DOHH2 (cell line): ENCODE measurements around the gene MFAP4.
A peak's percentile ranks its signal among the peaks of the same experiment; 100 is the strongest.

Source experiments
- H3F3A ChIP-seq: fragments of 200-600 bp; sonication (generic), shearing (Covaris generic); 2 replicates; pipeline ENCODE4 v1.6.0; 2016; ENCODE audit warnings: antibody characterized with exemption, mild to moderate bottlenecking; ENCODE audit not compliant: control insufficient read depth, insufficient read depth
- H3K27ac ChIP-seq: fragments of 200-600 bp; sonication (generic); 2 replicates; pipeline ENCODE4 v1.5.1; 2014; ENCODE audit warnings: low read depth, mild to moderate bottlenecking, low read length, moderate library complexity
- H3K27me3 ChIP-seq: fragments of 200-600 bp; sonication (generic); 2 replicates; pipeline ENCODE4 v1.6.1; 2014; ENCODE audit warnings: mild to moderate bottlenecking, low read length, mixed read lengths; ENCODE audit not compliant: control insufficient read depth
- H3K36me3 ChIP-seq: fragments of 200-600 bp; sonication (generic); 2 replicates; pipeline ENCODE4 v1.6.1; 2014; ENCODE audit warnings: mild to moderate bottlenecking, low read length, moderate library complexity, mixed read lengths; ENCODE audit not compliant: control insufficient read depth
- H3K4me1 ChIP-seq: fragments of 200-600 bp; sonication (generic); 2 replicates; pipeline ENCODE4 v1.6.1; 2014; ENCODE audit warnings: mild to moderate bottlenecking, low read length, mixed read lengths; ENCODE audit not compliant: control insufficient read depth
- H3K4me2 ChIP-seq: fragments of 200-600 bp; sonication (generic); 2 replicates; pipeline ENCODE4 v1.6.0; 2014; ENCODE audit warnings: mild to moderate bottlenecking, low read length, moderate library complexity
- H3K4me3 ChIP-seq: fragments of 200-600 bp; sonication (generic); 2 replicates; pipeline ENCODE4 v1.5.1; 2014; ENCODE audit warnings: mild to moderate bottlenecking, low read length, mixed read lengths
- H3K79me2 ChIP-seq: fragments of 200-600 bp; sonication (generic); 2 replicates; pipeline ENCODE4 v1.6.1; 2014; ENCODE audit warnings: mild to moderate bottlenecking, low read length, mixed read lengths; ENCODE audit not compliant: control insufficient read depth
- H3K9me2 ChIP-seq: fragments of 200-600 bp; sonication (generic); replicated peaks from 2 replicates; pipeline ENCODE4 v1.6.1; 2014; ENCODE audit warnings: mild to moderate bottlenecking, low read length, mixed read lengths; ENCODE audit not compliant: control insufficient read depth
- H3K9me3 ChIP-seq: fragments of 200-600 bp; sonication (generic); 2 replicates; pipeline ENCODE4 v1.6.1; 2014; ENCODE audit warnings: antibody characterized with exemption, low read length, mixed read lengths; ENCODE audit not compliant: control insufficient read depth, insufficient read depth
- H4K20me1 ChIP-seq: fragments of 200-600 bp; sonication (generic); 2 replicates; pipeline ENCODE4 v1.6.0; 2014; ENCODE audit warnings: low read depth, mild to moderate bottlenecking, antibody characterized with exemption, low read length, moderate library complexity; ENCODE audit not compliant: control insufficient read depth, insufficient read depth
- EZH2phosphoT487 ChIP-seq: fragments of 200-600 bp; sonication (generic); IDR thresholded peaks from 2 replicates; pipeline ENCODE4 v1.6.1; 2017; ENCODE audit warnings: borderline replicate concordance, mild to moderate bottlenecking, antibody characterized with exemption, low read length, moderate library complexity, mixed read lengths
- TF ChIP-seq, protein P1 (sequence below): fragments of 200-600 bp; sonication (generic); IDR thresholded peaks from one replicate; pipeline ENCODE4 v1.5.1; 2014; ENCODE audit warnings: antibody characterized with exemption, mild to moderate bottlenecking, low read depth, low read length; ENCODE audit not compliant: poor library complexity, severe bottlenecking

Gene MFAP4

DNA sequence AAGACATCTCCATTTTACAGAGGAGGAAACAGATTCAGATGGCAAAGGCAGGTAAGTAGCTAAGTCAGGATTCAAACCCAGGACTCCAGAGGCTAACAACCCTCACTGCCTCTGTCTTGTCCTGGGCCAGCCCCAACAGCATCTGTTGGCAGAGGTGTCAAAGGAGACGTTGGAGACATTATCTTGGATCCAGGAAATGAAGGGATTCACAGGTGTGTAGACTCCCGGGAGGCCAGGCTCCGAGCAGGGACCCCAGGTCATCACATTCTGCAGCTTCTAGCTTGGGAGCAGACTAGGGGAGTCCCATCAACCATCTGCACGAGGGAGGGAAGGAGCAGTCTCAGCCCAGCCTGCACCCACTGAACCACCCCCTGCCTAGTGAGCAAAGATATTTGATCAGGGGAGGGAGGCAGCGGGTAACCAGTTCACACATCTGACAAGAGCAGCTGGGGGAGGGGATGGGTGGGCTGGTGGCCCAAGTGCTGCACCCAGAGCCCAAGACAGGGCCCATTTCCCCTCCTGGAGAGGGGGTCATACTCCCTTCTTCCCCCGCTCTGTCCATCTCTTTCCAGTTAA, 23.4 kb downstream of the MFAP4 start:
- H3K36me3 ChIP-seq: no peaks in the 10 kb centered on the region
- H3K4me1 ChIP-seq: peaks cover 13% of the 10 kb centered on the region
- TF ChIP-seq EZH2phosphoT487: no peak
- TF ChIP-seq, protein P1, sequence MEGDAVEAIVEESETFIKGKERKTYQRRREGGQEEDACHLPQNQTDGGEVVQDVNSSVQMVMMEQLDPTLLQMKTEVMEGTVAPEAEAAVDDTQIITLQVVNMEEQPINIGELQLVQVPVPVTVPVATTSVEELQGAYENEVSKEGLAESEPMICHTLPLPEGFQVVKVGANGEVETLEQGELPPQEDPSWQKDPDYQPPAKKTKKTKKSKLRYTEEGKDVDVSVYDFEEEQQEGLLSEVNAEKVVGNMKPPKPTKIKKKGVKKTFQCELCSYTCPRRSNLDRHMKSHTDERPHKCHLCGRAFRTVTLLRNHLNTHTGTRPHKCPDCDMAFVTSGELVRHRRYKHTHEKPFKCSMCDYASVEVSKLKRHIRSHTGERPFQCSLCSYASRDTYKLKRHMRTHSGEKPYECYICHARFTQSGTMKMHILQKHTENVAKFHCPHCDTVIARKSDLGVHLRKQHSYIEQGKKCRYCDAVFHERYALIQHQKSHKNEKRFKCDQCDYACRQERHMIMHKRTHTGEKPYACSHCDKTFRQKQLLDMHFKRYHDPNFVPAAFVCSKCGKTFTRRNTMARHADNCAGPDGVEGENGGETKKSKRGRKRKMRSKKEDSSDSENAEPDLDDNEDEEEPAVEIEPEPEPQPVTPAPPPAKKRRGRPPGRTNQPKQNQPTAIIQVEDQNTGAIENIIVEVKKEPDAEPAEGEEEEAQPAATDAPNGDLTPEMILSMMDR: no peak
- no peak overlapping the region for H3K27ac ChIP-seq
- H3K79me2 ChIP-seq: no peaks in the 10 kb centered on the region
- peak overlapping the region; percentile 71 for H3K4me2 ChIP-seq
- no peaks in the 10 kb centered on the region for H3K9me2 ChIP-seq
- H3F3A ChIP-seq: no peaks in the 10 kb centered on the region
- H3K4me3 ChIP-seq: no peak overlapping the region
- peaks cover 12% of the 10 kb centered on the region for H3K27me3 ChIP-seq
- no peaks in the 10 kb centered on the region for H3K9me3 ChIP-seq
- no peaks in the 10 kb centered on the region for H4K20me1 ChIP-seq

DNA sequence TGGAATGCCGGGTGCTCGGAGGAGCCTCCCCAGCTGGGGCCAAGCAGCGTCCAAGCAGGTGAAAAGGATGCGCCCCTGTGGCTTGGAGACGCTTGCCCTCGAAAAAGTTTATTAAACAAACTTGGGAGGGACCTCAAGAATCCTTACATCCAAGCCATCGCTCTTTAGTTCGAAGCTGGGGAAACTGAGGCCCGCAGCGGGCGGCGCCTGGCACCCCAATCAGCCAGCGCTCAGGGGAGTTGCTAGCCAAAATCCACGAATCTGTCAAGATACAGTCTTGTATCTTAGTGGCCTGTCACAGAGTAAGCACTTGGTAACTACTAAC, 23.9 kb downstream of the MFAP4 start:
- Histone ChIP-seq H3K4me2 (peak overlapping the region; percentile 71), H3K4me1 (peaks cover 13% of the 10 kb centered on the region), H3K79me2 (no peaks in the 10 kb centered on the region), H3K9me2 (no peaks in the 10 kb centered on the region), H3K9me3 (no peaks in the 10 kb centered on the region), H3F3A (no peaks in the 10 kb centered on the region), H3K27ac (no peak overlapping the region), H4K20me1 (no peaks in the 10 kb centered on the region), H3K4me3 (peak overlapping the region; percentile 89), H3K36me3 (no peaks in the 10 kb centered on the region), H3K27me3 (peaks cover 12% of the 10 kb centered on the region)
- TF ChIP-seq, protein P1: peak; percentile 42
- TF ChIP-seq EZH2phosphoT487: no peak

DNA sequence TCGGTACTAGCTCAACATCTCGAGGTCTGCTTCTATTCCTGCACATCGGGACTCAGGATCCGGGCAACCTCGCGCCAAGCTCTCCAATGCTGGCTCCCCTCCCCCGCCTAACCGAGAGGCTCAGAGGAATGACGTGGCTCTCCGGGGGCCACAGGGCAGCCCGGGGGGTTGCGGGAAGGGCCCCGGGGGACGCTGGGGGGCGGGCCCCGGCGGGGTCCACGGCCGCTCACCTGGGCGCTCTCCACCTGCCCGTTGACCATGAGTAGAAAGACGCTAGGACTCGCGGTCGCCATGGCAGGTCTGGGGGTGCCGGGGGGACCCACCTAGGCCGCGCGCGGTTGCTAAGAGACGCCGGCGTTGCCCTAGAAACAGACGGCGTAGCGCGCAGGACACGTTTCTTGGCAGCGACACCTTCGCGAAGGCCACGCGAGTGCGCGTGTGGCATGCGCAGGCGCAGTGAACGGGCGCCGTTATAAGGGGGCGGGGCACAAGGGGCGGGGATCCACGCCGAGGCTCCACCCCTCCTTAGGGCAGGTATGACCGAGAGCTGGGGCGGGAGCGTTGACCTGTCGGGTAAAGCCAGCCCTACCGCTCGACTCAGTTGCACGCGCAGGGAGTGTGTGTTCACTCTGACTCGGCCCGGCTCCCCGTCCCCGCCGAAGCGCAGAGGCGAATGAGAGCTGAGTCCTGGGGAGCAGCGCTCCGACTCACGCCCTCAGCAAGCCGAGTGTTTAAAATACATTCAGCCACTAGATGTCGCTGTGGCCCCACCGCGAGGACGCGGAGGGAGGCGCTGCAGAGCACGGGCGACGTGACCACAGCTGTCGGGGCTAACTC, 24.5 kb downstream of the MFAP4 start, which contains the start of gene B9D1:
Gene B9D1 (minus strand): TSS at position 447 of the 837 bp plus-strand sequence. CDS start 154 bp downstream, at position 293.
- Histone ChIP-seq H3K79me2 (no peaks in the 10 kb centered on the region), H3K4me3 (peak within 1 kb of the TSS; percentile 89), H3K36me3 (no peaks in the 10 kb centered on the region), H3F3A (no peaks in the 10 kb centered on the region), H3K27ac (no peak within 1 kb of the TSS), H3K9me2 (no peaks in the 10 kb centered on the region), H3K9me3 (no peaks in the 10 kb centered on the region), H3K4me2 (peak within 1 kb of the TSS; percentile 71), H3K27me3 (peaks cover 12% of the 10 kb centered on the region), H4K20me1 (no peaks in the 10 kb centered on the region), H3K4me1 (peaks cover 13% of the 10 kb centered on the region)
- TF ChIP-seq EZH2phosphoT487: no peak
- TF ChIP-seq, protein P1: peak; percentile 97
